Lower leg skin (tissue), 4 donors: ENCODE results near the gene ZNF816. TPM values are rescaled to one million over a fixed set of nuclear protein-coding genes. Genes with fewer than 3 reads are reported as not detected.
"Not testable (repeated sequence)": the region's sequence is repeated elsewhere in the genome, so short reads cannot be mapped to it uniquely, and the experiment has no call there.

Experiments used
- DNase-seq, 2 donors: peaks; one replicate each; pipeline ENCODE4 v3.0.0-alpha.2; 2019; ENCODE audit warnings: low spot score in 2 of 2
- H3K4me3 ChIP-seq: fragments of 200-600 bp; sonication (generic); 2 replicates; pipeline ENCODE4 v1.5.1; 2017; ENCODE audit warnings: mild to moderate bottlenecking, low read depth; ENCODE audit not compliant: poor library complexity, severe bottlenecking
- CTCF ChIP-seq, 3 donors: fragments of 450-650 bp; IDR thresholded peaks; one replicate each; pipeline ENCODE4 v1.5.1; 2016; ENCODE audit warnings: antibody characterized with exemption in 3 of 3, mild to moderate bottlenecking in 3 of 3, moderate library complexity in 2 of 3
- POLR2A ChIP-seq, 2 donors: fragments of 450-650 bp; IDR thresholded peaks; one replicate each; pipeline ENCODE4 v1.6.1; 2016 to 2017; ENCODE audit warnings: antibody characterized with exemption in 2 of 2, mild to moderate bottlenecking in 1 of 2, moderate library complexity in 1 of 2
- WGBS, 2 donors: methylation state at CpG; one replicate each; pipeline ENCODE4 v1.1.5; 2018; 5-methylcytosine and 5-hydroxymethylcytosine counted together
- intact Hi-C: fragments of 100-400 bp; cut with DNase I; formaldehyde crosslinking; loops from one replicate; pipeline ENCODE4 v1.15.0; 2023; ENCODE audit warnings: low total_unique reads
- total RNA-seq, 4 donors: library from RNA; depleted of rRNA; stranded (reverse); fragments of >200 nt; gene quantifications; one replicate each; pipeline ENCODE4 v1.1.0, GENCODE V29; 2016

ZNF816 gene
- total RNA-seq, 4 donors from 2014 or later = 3.2 to 17.8 (median 5.5) TPM

DNA sequence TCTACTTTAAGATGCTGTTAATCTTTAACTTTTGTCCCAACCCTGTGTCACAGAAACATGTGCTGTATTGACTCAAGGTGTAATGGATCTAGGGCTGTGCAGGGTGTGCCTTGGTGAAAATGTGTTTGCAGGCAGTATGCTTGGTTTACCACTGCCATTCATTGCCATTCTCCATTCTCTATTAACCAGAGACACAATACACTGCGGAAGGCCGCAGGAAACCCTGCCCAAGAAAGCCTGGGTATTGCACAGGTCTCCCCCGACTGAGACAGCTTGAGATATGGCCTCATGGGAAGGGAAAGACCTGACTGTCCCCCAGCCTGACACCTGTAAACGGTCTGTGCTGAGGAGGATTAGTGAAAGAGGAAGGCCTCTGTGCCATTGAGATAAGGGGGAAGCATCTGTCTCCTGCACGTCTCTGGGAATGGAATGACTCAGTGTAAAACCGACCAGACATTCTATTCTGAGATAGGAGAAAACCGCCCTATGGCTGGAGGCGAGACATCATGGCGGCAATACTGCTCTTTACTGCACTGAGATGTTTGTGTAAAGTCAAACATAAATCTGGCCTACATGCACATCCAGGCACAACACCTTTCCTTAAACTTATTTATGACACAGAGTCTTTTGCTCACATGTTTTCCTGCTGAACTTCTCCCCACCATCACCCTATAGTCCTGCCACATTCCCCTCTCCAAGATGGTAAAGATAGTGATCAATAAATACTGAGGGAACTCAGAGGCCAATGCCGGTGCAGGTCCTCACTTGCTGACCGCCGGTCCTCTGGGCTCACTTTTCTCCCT is 26.3 kb downstream of the ZNF816 start:
- peak in 1 of 2 donors; percentile 48 for DNase-seq
- no peak for TF ChIP-seq CTCF (IDR thresholded peaks at IDR 0.05)
- no peak for TF ChIP-seq POLR2A (IDR thresholded peaks at IDR 0.05)
- intact Hi-C loops = no loop called here
- H3K4me3 ChIP-seq = no peak overlapping the region
- 72 to 74% methylated on average over 12 of the region's 12 CpGs for WGBS, 2 donors

- H3K4me3 ChIP-seq = no peak overlapping the region
- TF ChIP-seq POLR2A (IDR thresholded peaks at IDR 0.05) (no peak), CTCF (IDR thresholded peaks at IDR 0.05) (no peak)
- WGBS, 2 donors = 86 to 92% methylated on average over 8 of the region's 8 CpGs
- intact Hi-C loops = no loop called here
- DNase-seq = no peak
These were observed 27.2 kb downstream of the ZNF816 start for GRCh38 chr19:52935434-52935833.

- intact Hi-C loops, H3K4me3 ChIP-seq, DNase-seq: not testable (repeated sequence)
- WGBS, 2 donors = 61 to 67% methylated on average over 9 of the region's 9 CpGs
These were observed 38.0 kb downstream of the ZNF816 start for GRCh38 chr19:52924641-52925040.

DNA sequence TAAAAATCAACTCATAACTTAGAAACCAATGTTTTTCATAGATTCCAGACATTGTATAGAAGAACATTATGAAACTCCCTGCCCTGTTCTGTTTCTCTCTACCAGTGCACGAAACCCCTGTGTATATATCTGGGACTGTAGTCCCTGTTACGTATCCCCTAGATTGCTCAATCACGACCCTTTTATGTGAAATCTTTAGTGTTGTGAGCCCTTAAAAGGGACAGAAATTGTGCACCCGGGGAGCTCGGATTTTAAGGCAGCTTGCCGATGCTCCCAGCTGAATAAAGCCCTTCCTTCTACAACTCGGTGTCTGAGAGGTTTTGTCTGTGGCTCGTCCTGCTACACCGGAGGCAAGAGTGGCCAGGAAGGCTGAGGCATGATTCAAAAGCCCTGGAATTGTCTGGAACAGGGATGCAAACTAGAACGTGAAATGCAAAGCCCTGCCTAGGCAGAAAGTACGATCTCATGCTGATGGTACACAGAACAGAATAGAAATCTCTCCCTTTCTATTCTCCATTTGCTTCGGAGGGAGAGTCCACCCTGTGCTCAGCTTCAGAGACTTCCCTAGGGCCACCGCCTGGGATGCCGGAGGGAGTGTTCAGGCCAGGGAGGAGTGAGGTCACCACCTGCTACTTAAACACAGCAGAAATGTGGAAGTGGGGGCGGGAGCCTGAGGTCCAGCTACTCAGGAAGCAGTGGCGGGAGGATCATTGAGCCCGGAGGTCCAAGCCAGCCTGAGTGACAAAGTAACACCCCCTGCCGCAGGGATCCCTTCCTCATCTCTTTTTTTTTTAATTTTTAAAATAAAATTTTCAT is 38.7 kb downstream of the ZNF816 start:
- H3K4me3 ChIP-seq = no peak overlapping the region
- intact Hi-C loops = no loop called here
- no peak for TF ChIP-seq CTCF (IDR thresholded peaks at IDR 0.05)
- no peak for TF ChIP-seq POLR2A (IDR thresholded peaks at IDR 0.05)
- 35 to 41% methylated on average over 18 of the region's 18 CpGs for WGBS, 2 donors
- peak; percentile 23 to 88 for DNase-seq

DNA sequence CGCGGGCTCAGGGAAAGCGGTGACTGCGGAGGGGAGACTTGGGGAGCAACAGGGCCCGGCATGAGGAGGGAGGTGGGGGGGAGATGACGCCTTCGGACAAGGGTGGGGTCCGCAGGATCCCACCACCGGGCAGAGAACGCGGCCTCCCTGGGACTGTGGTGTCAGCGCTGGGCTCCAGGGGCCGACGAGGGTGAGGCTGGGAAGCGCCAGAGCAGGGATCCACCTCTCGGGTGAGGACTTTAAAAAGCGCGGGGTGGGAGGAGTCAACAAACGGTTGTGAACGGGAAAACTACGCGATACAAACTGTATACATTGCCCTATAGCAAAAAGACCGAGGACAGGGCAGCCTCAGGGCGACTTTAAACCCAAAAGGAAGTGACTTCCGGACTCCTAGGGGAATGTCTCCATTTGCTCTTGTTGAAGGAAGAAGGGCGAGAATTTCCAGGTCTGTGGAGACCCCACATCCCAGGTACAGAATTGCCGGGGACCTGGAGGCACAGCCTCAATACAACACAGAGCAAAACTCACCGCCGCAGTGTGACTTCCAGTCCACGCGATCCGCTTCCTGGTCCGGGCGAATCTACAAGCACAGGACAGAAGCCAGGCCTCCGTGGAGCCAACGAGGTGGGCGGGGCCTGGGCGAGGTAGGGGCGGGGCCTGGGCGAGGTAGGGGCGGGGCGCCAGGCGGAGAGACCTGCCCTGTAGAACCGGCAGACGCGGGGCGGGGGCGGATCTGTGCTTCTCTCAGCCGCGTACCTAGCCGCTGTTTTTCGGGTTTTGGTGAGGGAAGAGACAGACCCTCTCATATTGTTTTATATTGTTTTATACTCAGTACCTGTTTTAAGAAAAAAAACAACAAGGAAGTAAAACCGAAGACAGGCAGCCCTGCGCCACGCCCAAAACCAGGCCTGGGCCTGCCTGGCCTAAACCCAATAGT is 39.6 kb downstream of the ZNF816 start, which contains the start of gene ZNF888:
ZNF888 (minus strand) TSS at position 588 of the 937 bp plus-strand sequence. CDS start 5,555 bp downstream, outside the sequence.
- 1 to 2% methylated on average over 47 to 55 of the region's 55 CpGs for WGBS, 2 donors
- intact Hi-C loops = no loop called here
- no peak for TF ChIP-seq CTCF (IDR thresholded peaks at IDR 0.05)
- no peak for TF ChIP-seq POLR2A (IDR thresholded peaks at IDR 0.05)
- DNase-seq = peak; percentile 87 to 98
- peak within 1 kb of the TSS; percentile 37 for H3K4me3 ChIP-seq
